ENCODE measurements around the gene NUCKS1. TPM values are rescaled to one million over a fixed set of nuclear protein-coding genes. Genes with fewer than 3 reads are reported as not detected.
A peak's percentile ranks its signal among the peaks of the same experiment; 100 is the strongest.

Gene NUCKS1
- total and polyA plus RNA-seq, 2 of the 8 experiments (the other 6 are each of a cell fraction or from before 2014, with no cell fraction given) = 126 to 461 TPM

DNA sequence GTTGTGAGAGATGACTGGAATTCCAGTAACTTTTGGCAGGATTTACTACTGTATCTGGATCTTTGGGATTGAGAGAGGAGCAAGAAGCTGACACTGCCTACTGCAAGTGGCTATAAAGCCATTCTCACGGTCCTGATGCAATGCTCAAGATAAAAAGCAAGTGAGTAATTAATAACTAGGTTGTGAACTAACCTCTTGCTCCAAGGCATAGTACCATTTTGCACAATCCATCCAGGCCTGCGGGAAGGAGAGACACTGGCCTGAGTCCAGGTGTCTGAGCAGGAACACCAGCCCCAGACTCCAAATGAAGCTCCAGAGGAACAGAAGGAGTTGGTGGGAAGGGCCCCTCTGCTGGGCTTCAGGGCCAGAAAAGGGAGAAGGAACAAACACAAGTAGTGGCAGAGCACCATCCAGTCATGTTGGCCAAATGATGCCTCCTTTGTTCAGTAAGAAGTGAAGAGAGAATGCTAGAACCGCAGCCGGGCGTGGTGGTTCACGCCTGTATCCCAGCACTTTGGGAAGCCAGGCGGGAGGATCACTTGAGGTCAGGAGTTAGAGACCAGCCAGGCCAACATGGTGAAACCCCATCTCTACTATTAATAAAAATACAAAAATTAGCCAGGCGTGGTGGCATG is 59.7 kb downstream of the NUCKS1 start:
- no peak for FAIRE-seq
- Histone ChIP-seq H3K18ac (ENCODE audit: extremely low read depth, low read length) (peak overlapping the region; percentile 11; the same call in 1 of the 2 replicates), H2AFZ (ENCODE audit: low read length) (no peak overlapping the region), H3K4ac (replicated peaks; ENCODE audit: insufficient read length, low read depth, low read length) (no peak overlapping the region), H4K8ac (ENCODE audit: extremely low read depth, insufficient read depth, low read length) (no peak overlapping the region), H3K4me1 (replicated peaks in 1 of 4; ENCODE audit: control insufficient read depth in 3 of 4, insufficient read depth in 4 of 4, low read length in 3 of 4) (peaks cover 4 to 11% (median 8%) of the 10 kb centered on the region in 4 experiments; a peak in 6 of 7 replicates), H3K23ac (ENCODE audit: insufficient read length) (no peak overlapping the region), H2AK5ac (ENCODE audit: low read depth, low read length) (no peak overlapping the region), H3K4me3 (ENCODE audit: extremely low read depth in 1 of 4, insufficient read depth in 2 of 4, low read depth in 3 of 4, low read length in 4 of 4) (no peak overlapping the region), H4K91ac (replicated peaks; ENCODE audit: insufficient read length, low read length) (no peak overlapping the region), H2BK120ac (replicated peaks; ENCODE audit: low read depth, low read length) (no peak overlapping the region), H4K20me1 (replicated peaks in 1 of 2; ENCODE audit: control insufficient read depth in 1 of 2, insufficient read depth in 2 of 2, low read length in 2 of 2) (no peaks in the 10 kb centered on the region), H3K4me2 (ENCODE audit: insufficient read depth in 1 of 2, low read depth in 2 of 2, low read length in 2 of 2) (no peak overlapping the region), H3K79me2 (ENCODE audit: control insufficient read depth in 1 of 2, insufficient read depth in 2 of 2, low read length in 2 of 2) (no peaks in the 10 kb centered on the region), H2BK12ac (ENCODE audit: low read depth, low read length) (no peak overlapping the region), H3K14ac (ENCODE audit: insufficient read length) (no peak overlapping the region), H2BK15ac (ENCODE audit: low read length) (no peak overlapping the region), H3K56ac (replicated peaks; ENCODE audit: insufficient read length, low read depth, low read length) (no peak overlapping the region), H3K27me3 (replicated peaks in 1 of 4; ENCODE audit: control insufficient read depth in 3 of 4, extremely low read depth in 1 of 4, insufficient read depth in 3 of 4, low read length in 3 of 4) (no peaks in the 10 kb centered on the region), H2BK5ac (ENCODE audit: low read depth, low read length) (no peak overlapping the region), H3K79me1 (ENCODE audit: low read depth, low read length) (no peaks in the 10 kb centered on the region), H4K5ac (ENCODE audit: insufficient read length, low read depth, low read length) (no peak overlapping the region), H3K9me3 (ENCODE audit: insufficient read depth in 2 of 2, low read depth in 1 of 2, low read length in 1 of 2) (no peaks in the 10 kb centered on the region), H3K23me2 (ENCODE audit: low read depth, low read length) (no peaks in the 10 kb centered on the region), H3K9ac (replicated peaks in 1 of 4; ENCODE audit: extremely low read depth in 1 of 4, low read depth in 3 of 4, low read length in 3 of 4) (no peak overlapping the region), H3K36me3 (ENCODE audit: control insufficient read depth in 2 of 4, insufficient read depth in 4 of 4, low read length in 3 of 4) (no peaks in the 10 kb centered on the region), H3K27ac (ENCODE audit: low read depth, low read length) (no peak overlapping the region), H2BK20ac (ENCODE audit: low read length) (no peak overlapping the region)
- ChIA-PET POLR2A (ENCODE audit: partially characterized antibody) (interaction anchor here (0.6 to 1.2 kb wide), 4 partner anchors 19 to 240 kb away, joined by 3 to 4 read pairs (median 4); no protein-coding TSS in a partner anchor), CTCF (ENCODE audit: partially characterized antibody) (interaction anchor here (0.8 to 14.1 kb wide), 9 partner anchors 9 to 32 kb away, joined by 3 to 168 read pairs (median 5); partner anchors contain the start of gene SLC45A3)
- 92% methylated on average over 8 of the region's 8 CpGs; no CpG with 5 or more reads in 1 of the 2 experiments for WGBS, 2 experiments (ENCODE audit: extremely low coverage in 1 of 2, insufficient coverage in 1 of 2, insufficient read length in 1 of 2, insufficient replicate concordance in 2 of 2, low coverage in 1 of 2, low lambda C conversion rate in 2 of 2, missing lambda C conversion rate in 1 of 2)
- DNase-seq (ENCODE audit: low read depth in 1 of 2, low spot score in 2 of 2) = no peak
- no peak for TF ChIP-seq RNF2 (IDR thresholded peaks at IDR 0.05; ENCODE audit: borderline replicate concordance, low read depth, low read length, missing control alignments, poor library complexity, severe bottlenecking)
- TF ChIP-seq, protein P1, sequence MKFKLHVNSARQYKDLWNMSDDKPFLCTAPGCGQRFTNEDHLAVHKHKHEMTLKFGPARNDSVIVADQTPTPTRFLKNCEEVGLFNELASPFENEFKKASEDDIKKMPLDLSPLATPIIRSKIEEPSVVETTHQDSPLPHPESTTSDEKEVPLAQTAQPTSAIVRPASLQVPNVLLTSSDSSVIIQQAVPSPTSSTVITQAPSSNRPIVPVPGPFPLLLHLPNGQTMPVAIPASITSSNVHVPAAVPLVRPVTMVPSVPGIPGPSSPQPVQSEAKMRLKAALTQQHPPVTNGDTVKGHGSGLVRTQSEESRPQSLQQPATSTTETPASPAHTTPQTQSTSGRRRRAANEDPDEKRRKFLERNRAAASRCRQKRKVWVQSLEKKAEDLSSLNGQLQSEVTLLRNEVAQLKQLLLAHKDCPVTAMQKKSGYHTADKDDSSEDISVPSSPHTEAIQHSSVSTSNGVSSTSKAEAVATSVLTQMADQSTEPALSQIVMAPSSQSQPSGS (IDR thresholded peaks at IDR 0.05; ENCODE audit: low read length) = no peak
- no peak for TF ChIP-seq ZNF274 (IDR thresholded peaks at IDR 0.05; ENCODE audit: borderline replicate concordance, extremely low read depth, low read length)
- TF ChIP-seq KDM5A (IDR thresholded peaks at IDR 0.05; ENCODE audit: low read length) = no peak
- no peak for TF ChIP-seq CREB1 (IDR thresholded peaks at IDR 0.05)
- TF ChIP-seq SP2 (IDR thresholded peaks at IDR 0.05; ENCODE audit: low read length) = no peak
- TF ChIP-seq, protein P2, sequence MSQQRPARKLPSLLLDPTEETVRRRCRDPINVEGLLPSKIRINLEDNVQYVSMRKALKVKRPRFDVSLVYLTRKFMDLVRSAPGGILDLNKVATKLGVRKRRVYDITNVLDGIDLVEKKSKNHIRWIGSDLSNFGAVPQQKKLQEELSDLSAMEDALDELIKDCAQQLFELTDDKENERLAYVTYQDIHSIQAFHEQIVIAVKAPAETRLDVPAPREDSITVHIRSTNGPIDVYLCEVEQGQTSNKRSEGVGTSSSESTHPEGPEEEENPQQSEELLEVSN (IDR thresholded peaks at IDR 0.05) = no peak
- no peak for TF ChIP-seq GTF2F1 (IDR thresholded peaks at IDR 0.05; ENCODE audit: borderline replicate concordance, low read depth, low read length)
- no peak for TF ChIP-seq TAF7 (optimal IDR thresholded peaks at IDR 0.05; ENCODE audit: borderline replicate concordance, low read depth, low read length)
- no peak for TF ChIP-seq SP1 (IDR thresholded peaks at IDR 0.05; ENCODE audit: low read depth, low read length)
- TF ChIP-seq CEBPB (IDR thresholded peaks at IDR 0.05; ENCODE audit: low read depth, low read length) = no peak

Measured in H1 (cell line).